Keratinocyte (primary cell): Measurements from ENCODE around the gene CXCL6. TPM values are rescaled to one million over a fixed set of nuclear protein-coding genes. Genes with fewer than 3 reads are reported as not detected.

Experiments used
- DNase-seq: peaks from one replicate; pipeline ENCODE4 v3.0.0-alpha.2; 2011; ENCODE audit warnings: low read depth, missing footprints, low spot score
- FAIRE-seq: peaks from 2 replicates; lab custom pipeline; 2011; peaks lifted over from hg19 to GRCh38; lab: Jason Lieb, UNC
- H2AFZ ChIP-seq: 2 replicates; pipeline ENCODE4 v1.6.0; 2012; ENCODE audit warnings: low read length, control low read depth, inconsistent platforms; ENCODE audit not compliant: control insufficient read depth
- H3K27ac ChIP-seq: 2 replicates; pipeline ENCODE4 v1.5.1; 2011; ENCODE audit warnings: low read length; ENCODE audit not compliant: control insufficient read depth, insufficient read depth
- H3K27me3 ChIP-seq: 3 replicates; pipeline ENCODE4 v1.6.0; 2011; ENCODE audit warnings: low read length; ENCODE audit not compliant: control insufficient read depth, insufficient read depth; ENCODE audit errors: extremely low read depth
- H3K36me3 ChIP-seq, 2 experiments: 2 replicates in 1 of 2; 3 replicates in 1 of 2; pipeline ENCODE4 v1.5.1; 2011; ENCODE audit warnings: low read length in 2 of 2, mild to moderate bottlenecking in 1 of 2; ENCODE audit not compliant: control insufficient read depth in 2 of 2, insufficient read depth in 2 of 2; ENCODE audit errors: extremely low read depth in 1 of 2
- H3K4me1 ChIP-seq: 3 replicates; pipeline ENCODE4 v1.5.1; 2011; ENCODE audit warnings: low read length; ENCODE audit not compliant: control insufficient read depth, insufficient read depth; ENCODE audit errors: extremely low read depth
- H3K4me2 ChIP-seq: 3 replicates; pipeline ENCODE4 v1.6.0; 2011; ENCODE audit warnings: low read depth, low read length; ENCODE audit not compliant: control insufficient read depth, insufficient read depth; ENCODE audit errors: extremely low read depth
- H3K4me3 ChIP-seq, 3 experiments: fragments of 200-600 bp in 1 of 3; sonication (generic) in 1 of 3; 2 replicates in 2 of 3; 3 replicates in 1 of 3; pipeline ENCODE4 v1.5.1; 2011 to 2016; ENCODE audit warnings: low read length in 3 of 3, mild to moderate bottlenecking in 3 of 3, control low read depth in 2 of 3, inconsistent platforms in 1 of 3, low read depth in 1 of 3, mixed read lengths in 1 of 3, mixed run types in 1 of 3, moderate library complexity in 1 of 3; ENCODE audit not compliant: control insufficient read depth in 2 of 3, insufficient read depth in 2 of 3; ENCODE audit errors: extremely low read depth in 1 of 3
- H3K79me2 ChIP-seq: 2 replicates; pipeline ENCODE4 v1.6.0; 2012; ENCODE audit warnings: low read length; ENCODE audit not compliant: control insufficient read depth, insufficient read depth
- H3K9ac ChIP-seq: 3 replicates; pipeline ENCODE4 v1.6.0; 2011; ENCODE audit warnings: low read length; ENCODE audit not compliant: control insufficient read depth, insufficient read depth; ENCODE audit errors: extremely low read depth
- H3K9me1 ChIP-seq: 3 replicates; pipeline ENCODE4 v1.6.0; 2011; ENCODE audit warnings: low read length; ENCODE audit not compliant: control insufficient read depth, insufficient read depth; ENCODE audit errors: extremely low read depth
- H3K9me3 ChIP-seq: 2 replicates; pipeline ENCODE4 v1.5.1; 2012; ENCODE audit warnings: low read depth, low read length; ENCODE audit not compliant: control insufficient read depth
- H4K20me1 ChIP-seq: 3 replicates; pipeline ENCODE4 v1.6.0; 2011; ENCODE audit warnings: low read length; ENCODE audit not compliant: control insufficient read depth, insufficient read depth; ENCODE audit errors: extremely low read depth
- EZH2 ChIP-seq: IDR thresholded peaks from one replicate; pipeline ENCODE4 v1.6.1; 2012; ENCODE audit warnings: inconsistent platforms, mild to moderate bottlenecking, low read length, moderate library complexity
- dilution Hi-C: fragments of 300-500 bp; cut with MboI; formaldehyde crosslinking; loops from one replicate; pipeline ENCODE4 v1.7.0; 2020; ENCODE audit warnings: low sequenced_read_pairs; ENCODE audit not compliant: extremely low pct_ligation_motif_present
- polyA plus RNA-seq, 5 experiments: library from polyadenylated mRNA; depleted of rRNA in 3 of 5; stranded (reverse) in 3 of 5; stranded (forward) in 1 of 5; unstranded in 1 of 5; fragments of >200 nt; gene quantifications; 1 replicate in 1 of 5; 2 replicates in 3 of 5; 3 replicates in 1 of 5; pipeline versions ENCODE4 v1.2.1 to v1.2.3, GENCODE V29; 2011 to 2012; ENCODE audit warnings: missing spikeins in 2 of 5, low read depth in 1 of 5, low replicate concordance in 1 of 5
- TF ChIP-seq, protein P1 (sequence below), 3 experiments: IDR thresholded peaks in 1 of 3; conservative IDR thresholded peaks in 1 of 3; optimal IDR thresholded peaks in 1 of 3; 2 replicates in 2 of 3; 3 replicates in 1 of 3; pipeline versions ENCODE3 to v1.5.1; 2011; ENCODE audit warnings: low read length in 3 of 3, mild to moderate bottlenecking in 3 of 3, moderate library complexity in 2 of 3, control low read depth in 1 of 3, inconsistent platforms in 1 of 3; ENCODE audit not compliant: insufficient read depth in 2 of 3; ENCODE audit errors: extremely low read depth in 1 of 3

Gene CXCL6
- polyA plus RNA-seq, 1 donor (not counting 4 experiments of a cell fraction or from before 2014, with no cell fraction given), result 0.08 TPM

- dilution Hi-C loops, result no loop called here
- H3K4me1 ChIP-seq, result peaks cover 9% of the 10 kb centered on the region
- H4K20me1 ChIP-seq, result no peaks in the 10 kb centered on the region
- no peaks in the 10 kb centered on the region for H3K36me3 ChIP-seq
- TF ChIP-seq, protein P1, sequence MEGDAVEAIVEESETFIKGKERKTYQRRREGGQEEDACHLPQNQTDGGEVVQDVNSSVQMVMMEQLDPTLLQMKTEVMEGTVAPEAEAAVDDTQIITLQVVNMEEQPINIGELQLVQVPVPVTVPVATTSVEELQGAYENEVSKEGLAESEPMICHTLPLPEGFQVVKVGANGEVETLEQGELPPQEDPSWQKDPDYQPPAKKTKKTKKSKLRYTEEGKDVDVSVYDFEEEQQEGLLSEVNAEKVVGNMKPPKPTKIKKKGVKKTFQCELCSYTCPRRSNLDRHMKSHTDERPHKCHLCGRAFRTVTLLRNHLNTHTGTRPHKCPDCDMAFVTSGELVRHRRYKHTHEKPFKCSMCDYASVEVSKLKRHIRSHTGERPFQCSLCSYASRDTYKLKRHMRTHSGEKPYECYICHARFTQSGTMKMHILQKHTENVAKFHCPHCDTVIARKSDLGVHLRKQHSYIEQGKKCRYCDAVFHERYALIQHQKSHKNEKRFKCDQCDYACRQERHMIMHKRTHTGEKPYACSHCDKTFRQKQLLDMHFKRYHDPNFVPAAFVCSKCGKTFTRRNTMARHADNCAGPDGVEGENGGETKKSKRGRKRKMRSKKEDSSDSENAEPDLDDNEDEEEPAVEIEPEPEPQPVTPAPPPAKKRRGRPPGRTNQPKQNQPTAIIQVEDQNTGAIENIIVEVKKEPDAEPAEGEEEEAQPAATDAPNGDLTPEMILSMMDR (optimal IDR thresholded peaks at IDR 0.05 in 1 of 3, IDR thresholded peaks at IDR 0.05 in 1 of 3, conservative IDR thresholded peaks at IDR 0.05 in 1 of 3; ENCODE audit: extremely low read depth in 1 of 3, insufficient read depth in 2 of 3, low read length in 3 of 3), result no peak
- TF ChIP-seq EZH2, result no peak
- H3K4me3 ChIP-seq, result no peak overlapping the region
- H3K27ac ChIP-seq, result no peak overlapping the region
- H3K79me2 ChIP-seq, result no peaks in the 10 kb centered on the region
- H3K9me3 ChIP-seq, result no peaks in the 10 kb centered on the region
- no peak overlapping the region for H2AFZ ChIP-seq
- no peaks in the 10 kb centered on the region for H3K9me1 ChIP-seq
- peaks cover 8% of the 10 kb centered on the region for H3K27me3 ChIP-seq
- H3K9ac ChIP-seq, result no peak overlapping the region
- no peak for DNase-seq
- no peak for FAIRE-seq
- H3K4me2 ChIP-seq, result no peak overlapping the region
These were observed 20.0 kb downstream of the CXCL6 start for GRCh38 chr4:73856518-73856917.

DNA sequence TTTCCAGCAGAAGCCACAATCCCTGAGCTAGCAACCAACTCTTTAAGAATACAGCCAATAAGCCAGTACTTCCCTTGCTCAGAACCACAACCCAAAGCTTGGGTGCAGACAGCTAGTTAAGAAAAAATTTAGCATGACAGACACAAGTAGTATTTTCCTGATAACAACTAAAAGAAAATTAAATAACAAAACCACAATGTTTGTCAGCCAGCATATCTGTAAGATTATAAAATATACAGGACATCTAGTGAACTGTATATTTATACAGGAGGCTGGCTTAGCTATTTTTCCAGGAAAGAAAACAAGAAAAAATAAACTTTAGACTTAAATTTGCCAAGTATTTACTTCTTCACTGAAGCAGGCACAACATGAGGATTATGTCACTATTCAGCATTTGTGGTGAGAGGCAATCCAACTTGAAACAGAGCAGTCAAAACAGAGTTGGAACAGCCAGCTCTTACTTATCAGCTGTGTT, 23.2 kb downstream of the CXCL6 start:
- dilution Hi-C loops, result no loop called here
- Histone ChIP-seq H3K9me1 (no peaks in the 10 kb centered on the region), H3K36me3 (no peaks in the 10 kb centered on the region), H3K9ac (no peak overlapping the region), H4K20me1 (no peaks in the 10 kb centered on the region), H3K79me2 (no peaks in the 10 kb centered on the region), H3K9me3 (no peaks in the 10 kb centered on the region), H3K4me2 (no peak overlapping the region), H3K27me3 (no peaks in the 10 kb centered on the region), H3K27ac (no peak overlapping the region), H3K4me3 (no peak overlapping the region), H2AFZ (no peak overlapping the region), H3K4me1 (peaks cover 5% of the 10 kb centered on the region)
- DNase-seq, result no peak
- no peak for FAIRE-seq
- TF ChIP-seq EZH2, result no peak
- TF ChIP-seq, protein P1 (optimal IDR thresholded peaks at IDR 0.05 in 1 of 3, IDR thresholded peaks at IDR 0.05 in 1 of 3, conservative IDR thresholded peaks at IDR 0.05 in 1 of 3; ENCODE audit: extremely low read depth in 1 of 3, insufficient read depth in 2 of 3, low read length in 3 of 3), result no peak
